ENCODE results near the gene SLC37A1.

The SLC37A1 gene

DNA sequence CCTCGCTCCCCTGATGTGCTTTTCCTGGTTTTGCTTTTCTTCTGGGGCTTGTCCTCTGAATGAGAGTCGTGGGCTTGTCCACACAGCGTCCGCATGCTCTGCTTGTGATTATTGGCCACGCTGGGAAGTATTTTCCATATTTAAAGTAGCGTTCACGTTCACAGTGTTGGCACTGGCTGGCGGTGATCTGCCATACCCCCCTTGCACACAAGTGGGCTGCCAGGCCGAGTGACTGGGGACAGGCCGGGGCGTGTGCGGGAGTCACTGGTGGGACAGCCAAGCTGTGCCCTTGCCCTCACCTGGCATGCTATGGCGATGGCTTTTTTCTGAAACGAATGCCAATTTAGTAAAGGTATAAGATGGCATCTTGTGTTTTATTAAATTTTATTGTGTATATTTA is 32.8 kb downstream of the SLC37A1 start:
- no peak for DNase-seq

- DNase-seq = no peak
These were observed 33.6 kb downstream of the SLC37A1 start for GRCh38 chr21:42547001-42547905.

DNA sequence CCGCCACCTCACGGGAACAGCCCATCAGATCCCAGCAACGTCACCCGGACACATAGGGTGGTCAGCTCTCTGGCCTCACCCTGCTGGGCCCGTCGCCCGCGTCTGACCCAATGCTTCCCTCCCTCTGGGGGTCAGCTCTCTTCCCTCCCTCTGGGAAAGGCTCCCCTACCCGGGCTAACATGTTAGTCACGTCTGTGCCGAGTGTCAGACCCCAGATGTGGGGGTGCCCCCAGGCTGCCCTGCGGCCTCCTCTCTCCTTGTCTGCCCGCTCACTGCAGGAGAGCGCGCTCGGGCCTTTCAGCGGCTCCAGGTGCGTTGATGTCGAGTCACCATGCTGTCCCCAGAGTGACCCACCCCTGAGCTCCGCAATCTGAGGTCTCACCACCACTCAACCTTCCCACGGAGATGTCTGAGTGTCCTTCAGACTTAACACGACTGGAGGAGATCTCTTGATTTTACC is 34.3 kb downstream of the SLC37A1 start:
- no peak for DNase-seq

GRCh38 chr21:42548687-42549406 is 35.2 kb downstream of the SLC37A1 start:
- no peak for DNase-seq

- DNase-seq = no peak
These were observed 37.2 kb downstream of the SLC37A1 start for GRCh38 chr21:42550817-42551216.

DNA sequence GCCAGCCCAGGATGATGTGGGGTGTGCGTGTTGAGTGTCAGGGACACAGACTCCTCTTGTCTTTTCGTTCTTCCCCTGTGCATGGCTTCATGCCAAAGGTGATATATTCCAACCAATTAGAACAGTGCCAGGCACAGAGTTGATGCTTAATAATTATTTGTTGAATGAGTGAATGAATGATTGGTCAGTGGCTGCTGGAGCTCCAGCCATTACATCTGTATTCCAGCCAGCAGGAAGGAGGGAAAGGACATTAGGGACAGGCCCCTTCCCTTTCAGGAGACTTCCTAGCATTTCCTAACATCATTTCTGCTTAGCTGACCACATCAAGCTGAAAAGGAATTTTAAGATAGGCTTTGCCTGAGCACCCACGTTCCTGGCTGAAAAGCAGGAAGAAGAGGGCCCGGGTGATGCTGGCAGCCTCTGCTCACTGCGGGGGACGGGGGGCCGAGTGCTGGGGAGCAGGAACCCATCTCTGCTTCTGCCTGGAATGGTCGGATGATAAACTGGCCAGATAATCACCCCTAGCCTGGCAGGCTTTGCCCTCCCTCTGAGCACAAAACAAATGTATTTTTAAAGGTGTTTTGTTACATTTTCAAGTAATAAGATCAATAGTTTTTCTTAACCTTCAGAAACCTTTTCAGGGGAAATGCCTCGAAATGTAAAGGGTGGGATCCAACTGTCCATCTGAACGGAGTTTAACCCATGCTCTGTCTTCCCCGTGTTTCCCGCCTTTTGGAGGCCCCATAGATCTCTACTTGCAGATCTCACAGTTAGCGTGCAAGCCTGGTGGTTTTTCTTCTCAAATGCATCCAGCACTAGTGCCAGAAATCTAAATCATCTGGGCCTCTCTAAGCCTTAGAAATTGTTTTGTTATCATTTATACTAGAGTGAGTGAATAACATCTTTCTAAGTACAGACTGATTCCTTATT is 39.0 kb downstream of the SLC37A1 start:
- no peak for DNase-seq

GRCh38 chr21:42553435-42553834 is 39.8 kb downstream of the SLC37A1 start:
- no peak for DNase-seq

- no peak for DNase-seq
These were observed 40.8 kb downstream of the SLC37A1 start for GRCh38 chr21:42554251-42554961.

- DNase-seq = no peak
These were observed 42.2 kb downstream of the SLC37A1 start for GRCh38 chr21:42555756-42556438.

DNA sequence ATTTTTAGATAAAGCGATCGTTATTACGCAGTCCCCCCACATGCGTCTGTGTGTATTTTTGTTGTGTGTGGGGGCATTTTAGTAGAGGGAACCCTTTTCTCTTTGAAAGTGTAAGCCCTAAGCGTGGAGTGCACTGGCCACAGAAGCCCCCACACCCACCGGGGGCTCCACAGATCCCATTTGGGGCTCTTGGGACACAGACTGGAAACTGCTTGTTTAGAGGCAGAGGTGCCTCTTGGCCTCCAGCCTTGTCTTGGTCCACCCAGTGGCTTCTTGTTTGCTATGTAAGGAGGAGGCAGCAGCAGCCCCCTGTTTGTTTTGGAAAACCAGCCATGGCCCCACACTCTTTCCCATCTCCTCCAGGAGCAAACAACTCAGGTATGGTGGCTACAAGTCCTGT is 42.8 kb downstream of the SLC37A1 start:
- DNase-seq = no peak

DNA sequence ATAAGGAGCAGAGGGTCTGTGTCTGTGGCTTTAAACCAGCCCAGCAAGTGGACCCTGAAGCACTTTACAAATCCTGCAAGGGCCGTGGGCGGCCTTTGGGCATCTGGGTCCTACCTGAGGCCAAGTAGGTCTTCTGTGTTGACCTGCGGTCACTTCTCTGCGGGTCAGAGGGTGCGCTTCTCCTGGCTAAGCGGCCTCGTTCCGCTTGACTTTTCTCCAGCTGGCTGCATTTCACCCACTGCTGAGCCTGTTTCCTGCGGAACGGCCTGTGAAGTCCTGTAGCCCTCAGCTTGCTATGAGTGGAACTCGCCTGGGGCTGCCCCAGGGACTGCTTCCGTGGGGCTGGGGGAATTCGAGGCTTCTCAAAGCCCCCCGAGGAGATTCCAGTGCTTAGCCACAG is 43.3 kb downstream of the SLC37A1 start:
- DNase-seq = no peak

GRCh38 chr21:42557420-42557819 is 43.8 kb downstream of the SLC37A1 start:
- DNase-seq = no peak

GRCh38 chr21:42558368-42558767 is 44.7 kb downstream of the SLC37A1 start:
- no peak for DNase-seq

DNA sequence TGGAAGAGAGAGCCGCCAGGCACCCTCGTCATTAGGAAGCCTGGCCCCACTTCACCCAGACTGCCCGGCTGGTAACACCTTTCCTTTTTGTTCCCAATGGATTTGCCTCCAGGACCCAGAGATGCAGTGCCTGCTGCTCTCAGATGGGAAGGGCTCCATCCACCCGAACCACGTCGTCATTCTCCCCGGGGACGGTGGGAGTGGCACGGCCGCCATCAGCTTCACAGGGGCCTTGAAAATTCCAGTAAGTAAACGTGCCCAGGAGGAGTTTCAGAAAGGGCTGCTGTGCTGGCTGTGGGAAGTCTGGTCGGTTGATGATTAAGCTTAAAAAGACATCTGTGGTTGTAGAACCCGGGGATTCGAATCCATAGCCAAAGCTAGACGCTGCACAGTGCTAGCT is 45.2 kb downstream of the SLC37A1 start:
- DNase-seq = no peak

GRCh38 chr21:42559326-42559725 is 45.7 kb downstream of the SLC37A1 start:
- no peak for DNase-seq

DNA sequence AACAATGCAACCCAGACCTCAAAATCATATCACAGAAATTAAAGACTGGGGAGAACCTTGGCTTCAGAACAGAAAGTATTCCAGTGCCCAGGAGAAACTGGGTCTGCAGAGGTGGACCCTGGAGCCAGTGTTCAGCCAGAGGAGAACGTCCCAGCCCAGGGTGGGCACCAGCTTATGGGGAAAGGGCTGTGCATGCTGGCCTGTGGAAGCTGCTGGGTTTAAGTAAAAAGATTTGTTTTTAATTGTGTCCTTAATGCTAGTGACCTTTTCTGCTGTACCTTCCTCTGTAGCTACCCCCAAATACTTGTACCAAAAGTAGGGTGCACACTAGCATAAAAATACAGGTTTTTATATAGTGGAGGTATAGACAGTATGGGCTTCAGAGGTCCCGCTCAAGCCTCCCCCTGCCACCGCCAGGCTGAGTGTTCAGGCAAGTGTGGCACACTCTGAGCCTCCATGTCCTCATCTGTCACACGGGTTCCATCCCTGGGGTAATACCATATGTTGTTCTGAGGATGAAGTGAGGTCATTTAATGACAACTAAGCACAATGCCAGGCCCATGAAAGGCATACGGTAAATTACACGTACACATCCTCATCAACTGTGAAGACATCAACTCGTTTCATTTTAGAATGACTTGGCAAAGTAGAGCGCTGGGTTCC is 47.0 kb downstream of the SLC37A1 start:
- DNase-seq = no peak

DNA sequence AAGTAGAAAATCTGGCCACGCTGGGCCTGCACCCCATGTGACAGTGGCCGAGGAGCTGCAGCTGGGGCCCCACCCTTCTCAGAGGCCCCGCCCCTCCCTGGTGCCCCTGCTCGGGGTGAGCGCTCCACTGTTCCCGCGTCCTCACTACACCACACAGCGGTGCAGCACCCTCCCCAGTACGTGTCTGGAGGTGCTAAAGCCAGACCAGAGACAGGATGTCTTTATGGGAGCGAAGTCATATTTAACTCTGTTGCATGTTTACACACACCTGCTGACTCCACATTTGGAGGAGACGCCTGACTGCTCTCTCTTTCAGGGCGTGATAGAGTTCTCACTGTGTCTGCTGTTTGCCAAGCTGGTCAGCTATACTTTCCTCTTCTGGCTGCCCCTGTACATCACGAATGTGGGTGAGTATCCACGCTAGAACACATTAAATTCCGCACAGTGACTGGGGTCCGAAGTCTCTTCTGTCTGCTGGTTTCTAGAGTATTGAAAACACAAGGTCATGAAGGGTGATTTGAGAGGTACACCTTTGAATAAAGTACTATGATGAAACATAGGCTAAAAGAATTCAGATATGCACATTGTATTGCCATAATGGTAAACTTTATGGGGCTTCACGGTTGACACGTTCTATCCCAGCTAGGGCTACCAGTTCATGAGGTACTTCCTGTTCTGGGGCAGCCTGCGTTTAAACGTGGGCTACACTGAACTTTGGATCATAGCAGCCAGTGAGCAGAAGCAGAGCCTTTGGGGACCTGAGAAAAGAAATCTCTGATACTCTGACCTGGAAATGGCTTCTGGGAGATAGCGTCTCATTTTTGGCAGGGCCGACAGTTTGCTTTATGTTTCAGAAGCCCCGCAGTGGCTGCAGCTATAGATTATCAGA is 48.4 kb downstream of the SLC37A1 start:
- no peak for DNase-seq

DNA sequence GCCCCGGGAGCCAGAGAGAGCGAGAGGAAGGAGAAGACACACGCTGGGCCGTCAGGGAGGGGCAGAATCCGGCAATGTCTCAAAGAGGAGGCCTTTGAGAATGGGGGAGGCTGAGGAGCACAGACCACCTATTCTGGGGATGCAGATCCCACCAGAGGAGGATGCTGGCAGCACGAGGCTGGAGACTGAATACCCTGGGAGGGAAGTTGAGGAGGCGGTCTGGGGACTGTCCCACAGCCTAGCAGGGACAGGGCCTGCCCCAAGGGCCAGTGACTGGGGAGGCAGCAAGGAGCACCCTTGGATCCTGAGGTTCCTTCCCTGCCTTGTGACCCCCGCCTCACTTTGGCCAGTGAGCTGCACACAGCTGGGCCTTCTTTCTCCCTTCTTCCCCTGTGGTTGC is 49.2 kb downstream of the SLC37A1 start:
- no peak for DNase-seq

- DNase-seq = no peak
These were observed 49.6 kb downstream of the SLC37A1 start for GRCh38 chr21:42563261-42563660.

DNA sequence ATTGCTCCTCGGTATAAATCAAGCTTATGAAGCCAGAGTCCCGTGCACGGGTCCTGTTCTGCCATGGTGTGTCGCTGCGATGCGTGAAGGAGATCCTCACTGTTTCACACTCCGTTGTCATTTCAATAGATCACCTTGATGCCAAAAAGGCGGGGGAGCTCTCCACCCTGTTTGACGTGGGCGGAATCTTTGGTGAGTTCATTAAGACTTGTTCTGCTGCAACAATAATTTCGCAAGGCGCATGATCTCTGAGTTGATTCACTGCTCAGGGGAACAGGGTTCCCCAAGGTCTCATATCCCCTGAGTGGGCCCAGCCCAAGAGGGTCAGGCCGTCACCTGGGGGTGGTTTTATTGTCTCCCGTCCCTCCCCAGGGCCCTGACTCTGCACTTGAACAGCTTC is 50.0 kb downstream of the SLC37A1 start:
- DNase-seq = peak; percentile 5

All from suppressor macrophage treated with lipopolysaccharide for 4 hours (primary cell).